Smooth muscle cell (in vitro differentiated cells): ENCODE results near the gene TNFAIP3. TPM values are rescaled to one million over a fixed set of nuclear protein-coding genes. Genes with fewer than 3 reads are reported as not detected.

Experiments
- DNase-seq: peaks from one replicate; lab custom pipeline; 2025; ENCODE audit not compliant: unreplicated experiment; lab: John Stamatoyannopoulos, UW
- H2AFZ ChIP-seq: fragments of 200-600 bp; sonication (generic); 2 replicates; pipeline ENCODE4 v1.6.0; 2016; ENCODE audit warnings: antibody characterized with exemption, low read depth, mild to moderate bottlenecking
- H3F3A ChIP-seq: fragments of 200-600 bp; sonication (generic); 2 replicates; pipeline ENCODE4 v1.6.0; 2017; ENCODE audit warnings: antibody characterized with exemption, low read depth
- H3K27ac ChIP-seq: fragments of 200-600 bp; sonication (generic); 2 replicates; pipeline ENCODE4 v1.5.1; 2016; ENCODE audit warnings: low read depth, mild to moderate bottlenecking
- H3K27me3 ChIP-seq: fragments of 200-600 bp; sonication (generic); 2 replicates; pipeline ENCODE4 v1.6.1; 2016; ENCODE audit warnings: low read depth, mild to moderate bottlenecking
- H3K36me3 ChIP-seq: fragments of 200-600 bp; sonication (generic); 2 replicates; pipeline ENCODE4 v1.5.1; 2016; ENCODE audit warnings: low read depth
- H3K4me1 ChIP-seq: fragments of 200-600 bp; sonication (generic); 2 replicates; pipeline ENCODE4 v1.5.1; 2016; ENCODE audit warnings: low read depth
- H3K4me2 ChIP-seq: fragments of 200-600 bp; sonication (generic); 2 replicates; pipeline ENCODE4 v1.6.0; 2016; ENCODE audit warnings: mild to moderate bottlenecking
- H3K4me3 ChIP-seq: fragments of 200-600 bp; sonication (generic); 2 replicates; pipeline ENCODE4 v1.5.1; 2016; ENCODE audit warnings: mild to moderate bottlenecking
- H3K79me2 ChIP-seq: fragments of 200-600 bp; sonication (generic); 2 replicates; pipeline ENCODE4 v1.6.0; 2016; ENCODE audit warnings: low read depth, mild to moderate bottlenecking
- H3K9ac ChIP-seq: fragments of 200-600 bp; sonication (generic); 2 replicates; pipeline ENCODE4 v1.6.0; 2016; ENCODE audit warnings: low read depth
- H3K9me3 ChIP-seq: fragments of 200-600 bp; sonication (generic); replicated peaks from 2 replicates; pipeline ENCODE4 v1.5.1; 2016; ENCODE audit warnings: low read depth
- H4K20me1 ChIP-seq: fragments of 200-600 bp; sonication (generic); 2 replicates; pipeline ENCODE4 v1.6.0; 2016; ENCODE audit warnings: low read depth
- WGBS: methylation state at CpG from one replicate; pipeline ENCODE4 v1.1.7; 2016; ENCODE audit warnings: low lambda C conversion rate; 5-methylcytosine and 5-hydroxymethylcytosine counted together
- polyA plus RNA-seq: library from polyadenylated mRNA; unstranded; fragments of >200 nt; fragmentation: Nextera tagmentation; extraction: Ambion mirVana; gene quantifications from 2 replicates; pipeline ENCODE4 v1.2.1, GENCODE V29; 2016
- total RNA-seq: library from RNA; depleted of rRNA; stranded (reverse); fragments of >200 nt; gene quantifications from 2 replicates; pipeline ENCODE4 v1.2.3, GENCODE V29; 2014
- TF ChIP-seq, protein P1 (sequence below): fragments of 200-600 bp; sonication (generic); IDR thresholded peaks from 2 replicates; pipeline ENCODE4 v1.5.1; 2017; ENCODE audit warnings: borderline replicate concordance, mild to moderate bottlenecking, antibody characterized with exemption; ENCODE audit not compliant: insufficient read depth, poor library complexity, severe bottlenecking

Gene TNFAIP3
- total and polyA plus RNA-seq, 2 experiments from 2014 or later, result 32.2 to 33.8 TPM

DNA sequence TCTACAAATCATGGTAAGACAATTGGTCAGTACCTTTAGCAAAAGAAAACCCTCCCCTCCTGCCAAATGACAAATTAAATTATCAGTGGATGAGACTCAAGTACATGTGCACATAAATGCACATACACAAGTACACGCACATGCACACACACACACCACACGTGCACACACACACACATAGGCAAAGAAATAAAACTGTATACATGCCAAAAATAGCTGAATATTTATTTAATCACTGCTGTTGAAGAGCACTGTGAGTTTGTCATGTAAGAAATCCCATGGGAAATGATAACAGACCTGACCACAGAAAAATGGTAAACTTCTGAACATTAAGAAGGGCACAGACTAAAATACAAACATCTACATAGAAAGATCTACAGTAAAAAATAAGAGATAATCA, 46.6 kb upstream of the TNFAIP3 start:
- Histone ChIP-seq H2AFZ (no peak overlapping the region), H4K20me1 (no peaks in the 10 kb centered on the region), H3K4me3 (no peak overlapping the region), H3K4me1 (peaks cover 5% of the 10 kb centered on the region), H3K27ac (no peak overlapping the region), H3K36me3 (no peaks in the 10 kb centered on the region), H3K4me2 (no peak overlapping the region), H3K27me3 (no peaks in the 10 kb centered on the region), H3K9ac (no peak overlapping the region), H3K79me2 (no peaks in the 10 kb centered on the region), H3F3A (peaks cover 5% of the 10 kb centered on the region), H3K9me3 (no peaks in the 10 kb centered on the region)
- 89% methylated on average over 2 of the region's 2 CpGs for WGBS
- TF ChIP-seq, protein P1, sequence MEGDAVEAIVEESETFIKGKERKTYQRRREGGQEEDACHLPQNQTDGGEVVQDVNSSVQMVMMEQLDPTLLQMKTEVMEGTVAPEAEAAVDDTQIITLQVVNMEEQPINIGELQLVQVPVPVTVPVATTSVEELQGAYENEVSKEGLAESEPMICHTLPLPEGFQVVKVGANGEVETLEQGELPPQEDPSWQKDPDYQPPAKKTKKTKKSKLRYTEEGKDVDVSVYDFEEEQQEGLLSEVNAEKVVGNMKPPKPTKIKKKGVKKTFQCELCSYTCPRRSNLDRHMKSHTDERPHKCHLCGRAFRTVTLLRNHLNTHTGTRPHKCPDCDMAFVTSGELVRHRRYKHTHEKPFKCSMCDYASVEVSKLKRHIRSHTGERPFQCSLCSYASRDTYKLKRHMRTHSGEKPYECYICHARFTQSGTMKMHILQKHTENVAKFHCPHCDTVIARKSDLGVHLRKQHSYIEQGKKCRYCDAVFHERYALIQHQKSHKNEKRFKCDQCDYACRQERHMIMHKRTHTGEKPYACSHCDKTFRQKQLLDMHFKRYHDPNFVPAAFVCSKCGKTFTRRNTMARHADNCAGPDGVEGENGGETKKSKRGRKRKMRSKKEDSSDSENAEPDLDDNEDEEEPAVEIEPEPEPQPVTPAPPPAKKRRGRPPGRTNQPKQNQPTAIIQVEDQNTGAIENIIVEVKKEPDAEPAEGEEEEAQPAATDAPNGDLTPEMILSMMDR, result no peak
- DNase-seq, result no peak

DNA sequence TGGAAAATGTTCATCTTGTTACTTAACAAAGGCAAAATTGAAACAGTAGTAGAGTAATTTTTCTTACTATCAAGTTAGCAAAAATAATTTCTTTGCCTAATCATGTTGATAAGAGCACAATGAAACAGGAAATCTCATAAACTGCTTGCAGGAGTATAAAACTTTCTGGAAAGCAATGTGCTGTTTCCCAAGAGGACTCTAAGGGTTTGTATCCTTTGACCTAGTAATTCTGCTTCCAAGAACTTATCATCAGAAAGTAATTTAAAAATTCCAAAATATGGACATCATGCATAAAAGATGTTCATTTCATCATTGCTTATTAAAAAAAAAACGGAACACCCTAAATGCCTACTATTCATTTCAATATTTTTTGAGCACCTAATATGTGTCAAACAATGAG, 46.1 kb upstream of the TNFAIP3 start:
- WGBS, result 96% methylated on average over 1 of the region's 1 CpG

DNA sequence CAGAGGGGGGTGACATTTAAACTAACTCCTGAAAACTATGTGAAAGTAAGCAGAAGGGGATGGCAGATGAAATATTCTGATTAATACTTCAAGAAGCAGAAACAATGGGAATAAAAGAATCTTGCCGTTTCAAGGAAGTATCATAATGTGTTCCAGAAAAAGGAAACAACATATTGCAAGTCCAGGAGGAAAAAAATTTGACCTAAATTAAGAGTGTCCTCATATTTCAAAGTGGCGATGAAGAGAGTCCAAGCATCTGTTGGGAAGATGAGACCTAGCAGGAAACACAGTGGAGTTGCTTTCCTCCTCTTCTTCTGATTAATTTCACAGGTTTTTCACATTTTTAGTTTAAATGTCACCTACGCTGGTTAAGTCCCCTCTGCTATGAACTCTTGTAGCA, 45.6 kb upstream of the TNFAIP3 start:
- Histone ChIP-seq H3F3A (peaks cover 5% of the 10 kb centered on the region), H3K36me3 (no peaks in the 10 kb centered on the region), H3K9me3 (no peaks in the 10 kb centered on the region), H3K4me3 (no peak overlapping the region), H3K4me1 (peaks cover 5% of the 10 kb centered on the region), H2AFZ (no peak overlapping the region), H4K20me1 (no peaks in the 10 kb centered on the region), H3K4me2 (no peak overlapping the region), H3K79me2 (no peaks in the 10 kb centered on the region), H3K9ac (no peak overlapping the region), H3K27ac (no peak overlapping the region), H3K27me3 (no peaks in the 10 kb centered on the region)
- TF ChIP-seq, protein P1, result no peak
- WGBS, result 87% methylated on average over 3 of the region's 3 CpGs
- no peak for DNase-seq

More for the DNA sequence above, 46.1 kb upstream of the TNFAIP3 start:
- Histone ChIP-seq H2AFZ (no peak overlapping the region), H3K36me3 (no peaks in the 10 kb centered on the region), H3K27me3 (no peaks in the 10 kb centered on the region), H3K4me2 (no peak overlapping the region), H3K4me3 (no peak overlapping the region), H3K9me3 (no peaks in the 10 kb centered on the region), H3F3A (peaks cover 5% of the 10 kb centered on the region), H3K4me1 (peaks cover 5% of the 10 kb centered on the region), H3K79me2 (no peaks in the 10 kb centered on the region), H4K20me1 (no peaks in the 10 kb centered on the region), H3K27ac (no peak overlapping the region), H3K9ac (no peak overlapping the region)
- TF ChIP-seq, protein P1, result no peak
- DNase-seq, result no peak

DNA sequence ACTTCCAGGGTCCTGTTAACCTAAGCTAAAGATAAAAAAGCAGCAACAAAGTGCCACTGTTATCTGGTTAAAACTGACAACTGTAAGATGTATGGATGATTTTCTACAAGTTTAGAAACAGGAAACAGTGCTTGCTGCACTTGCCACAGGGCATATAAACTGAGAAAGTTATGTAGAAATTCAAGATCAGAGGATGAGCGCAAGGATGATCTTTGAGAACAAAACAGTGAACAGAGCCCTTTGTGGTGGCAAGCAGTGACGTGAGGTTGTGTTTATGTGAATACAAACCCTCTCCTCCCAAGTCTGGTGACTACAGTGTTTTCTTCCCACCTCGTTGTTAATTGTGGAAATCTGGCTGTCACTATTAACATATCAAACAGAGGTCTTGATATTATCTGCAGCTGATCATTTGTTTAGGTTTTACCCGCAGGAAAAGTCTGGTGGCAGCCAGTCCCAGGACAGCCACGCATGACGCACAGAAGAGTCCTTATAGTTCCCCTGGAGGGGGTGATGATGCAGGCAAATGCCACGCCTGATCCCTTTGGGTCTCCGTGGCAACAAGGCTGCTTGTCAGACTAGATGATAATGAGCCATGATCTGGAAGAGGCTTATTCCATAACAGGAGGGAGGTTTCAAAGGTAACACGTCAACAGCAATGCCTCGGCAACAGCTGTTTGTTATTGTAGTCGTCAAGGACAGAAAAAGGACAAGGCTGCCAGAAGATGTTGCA, 43.1 kb upstream of the TNFAIP3 start:
- Histone ChIP-seq H3K4me1 (peaks cover 5% of the 10 kb centered on the region), H3K27me3 (no peaks in the 10 kb centered on the region), H3K9me3 (no peaks in the 10 kb centered on the region), H3K27ac (peak overlapping the region; percentile 93), H3K36me3 (no peaks in the 10 kb centered on the region), H3F3A (peaks cover 5% of the 10 kb centered on the region), H2AFZ (peak overlapping the region; percentile 36), H3K4me3 (no peak overlapping the region), H3K4me2 (peak overlapping the region; percentile 41), H3K9ac (peak overlapping the region; percentile 85), H4K20me1 (no peaks in the 10 kb centered on the region), H3K79me2 (no peaks in the 10 kb centered on the region)
- DNase-seq, result peak; percentile 10
- TF ChIP-seq, protein P1, result no peak
- 22% methylated on average over 11 of the region's 11 CpGs for WGBS
